T-helper 2 cell treated with Interferon-gamma antibody and Interleukin-4, amounts not matched to agents 5 μg/mL and 100 μg/mL, for 36 hours (primary cell): ENCODE data around the gene PTPN14.

Source experiments
- DNase-seq: peaks from one replicate; pipeline ENCODE4 v3.0.0; 2021; ENCODE audit warnings: low spot score
- H3K27ac Mint-ChIP-seq: one replicate; pipeline ENCODE4 v1.8.0; 2021; ENCODE audit warnings: mild to moderate bottlenecking, mixed read lengths
- H3K27me3 Mint-ChIP-seq: one replicate; pipeline ENCODE4 v1.8.0; 2021; ENCODE audit warnings: low read depth, mixed read lengths
- H3K36me3 Mint-ChIP-seq: one replicate; pipeline ENCODE4 v1.8.0; 2021; ENCODE audit warnings: low read depth, mixed read lengths
- H3K4me1 Mint-ChIP-seq: one replicate; pipeline ENCODE4 v1.8.0; 2021; ENCODE audit warnings: low read depth, mixed read lengths
- H3K4me3 Mint-ChIP-seq: one replicate; pipeline ENCODE4 v1.8.0; 2022; ENCODE audit warnings: mild to moderate bottlenecking, moderate library complexity, mixed read lengths
- H3K9me3 Mint-ChIP-seq: one replicate; pipeline ENCODE4 v1.8.0; 2021; ENCODE audit warnings: mixed read lengths

Gene PTPN14

GRCh38 chr1:214391873-214392645 is 159.3 kb downstream of the PTPN14 start:
- Mint-ChIP-seq H3K9me3 (peaks cover 9% of the 10 kb centered on the region), H3K4me1 (peaks cover 31% of the 10 kb centered on the region), H3K4me3 (no peak overlapping the region), H3K27ac (no peak overlapping the region), H3K27me3 (no peaks in the 10 kb centered on the region), H3K36me3 (peaks cover 45% of the 10 kb centered on the region)
- no peak for DNase-seq

- H3K36me3 Mint-ChIP-seq: peaks cover 30% of the 10 kb centered on the region
- peaks cover 28% of the 10 kb centered on the region for H3K4me1 Mint-ChIP-seq
- H3K9me3 Mint-ChIP-seq: no peaks in the 10 kb centered on the region
- no peak for DNase-seq
- no peak overlapping the region for H3K4me3 Mint-ChIP-seq
- H3K27ac Mint-ChIP-seq: no peak overlapping the region
- no peaks in the 10 kb centered on the region for H3K27me3 Mint-ChIP-seq
These were observed 161.7 kb downstream of the PTPN14 start for GRCh38 chr1:214389734-214390133.

GRCh38 chr1:214386747-214387146 is 164.7 kb downstream of the PTPN14 start:
- Mint-ChIP-seq H3K9me3 (no peaks in the 10 kb centered on the region), H3K4me1 (peaks cover 37% of the 10 kb centered on the region), H3K27me3 (no peaks in the 10 kb centered on the region), H3K4me3 (peak overlapping the region; percentile 81), H3K36me3 (peaks cover 26% of the 10 kb centered on the region), H3K27ac (peak overlapping the region; percentile 96)
- DNase-seq: peak; percentile 63

- Mint-ChIP-seq H3K27me3 (no peaks in the 10 kb centered on the region), H3K9me3 (no peaks in the 10 kb centered on the region), H3K36me3 (peaks cover 29% of the 10 kb centered on the region), H3K27ac (peak overlapping the region; percentile 96), H3K4me3 (peak overlapping the region; percentile 81), H3K4me1 (peaks cover 40% of the 10 kb centered on the region)
- DNase-seq: no peak
These were observed 165.1 kb downstream of the PTPN14 start for GRCh38 chr1:214386333-214386732.

GRCh38 chr1:214385428-214385827 is 166.0 kb downstream of the PTPN14 start:
- peak overlapping the region; percentile 67 for H3K27ac Mint-ChIP-seq
- H3K36me3 Mint-ChIP-seq: peaks cover 34% of the 10 kb centered on the region
- H3K9me3 Mint-ChIP-seq: no peaks in the 10 kb centered on the region
- H3K27me3 Mint-ChIP-seq: no peaks in the 10 kb centered on the region
- DNase-seq: no peak
- H3K4me3 Mint-ChIP-seq: peak overlapping the region; percentile 31
- H3K4me1 Mint-ChIP-seq: peaks cover 45% of the 10 kb centered on the region

GRCh38 chr1:214384373-214385079 is 166.9 kb downstream of the PTPN14 start:
- no peaks in the 10 kb centered on the region for H3K27me3 Mint-ChIP-seq
- no peaks in the 10 kb centered on the region for H3K9me3 Mint-ChIP-seq
- H3K4me1 Mint-ChIP-seq: peaks cover 48% of the 10 kb centered on the region
- no peak for DNase-seq
- H3K4me3 Mint-ChIP-seq: no peak overlapping the region
- H3K36me3 Mint-ChIP-seq: peaks cover 37% of the 10 kb centered on the region
- H3K27ac Mint-ChIP-seq: peak overlapping the region; percentile 39

GRCh38 chr1:214383381-214384372 is 167.7 kb downstream of the PTPN14 start:
- no peaks in the 10 kb centered on the region for H3K27me3 Mint-ChIP-seq
- H3K27ac Mint-ChIP-seq: no peak overlapping the region
- H3K9me3 Mint-ChIP-seq: no peaks in the 10 kb centered on the region
- no peak for DNase-seq
- no peak overlapping the region for H3K4me3 Mint-ChIP-seq
- peaks cover 48% of the 10 kb centered on the region for H3K4me1 Mint-ChIP-seq
- peaks cover 39% of the 10 kb centered on the region for H3K36me3 Mint-ChIP-seq

- Mint-ChIP-seq H3K4me1 (peaks cover 47% of the 10 kb centered on the region), H3K36me3 (peaks cover 41% of the 10 kb centered on the region)
These were observed 170.3 kb downstream of the PTPN14 start for GRCh38 chr1:214380986-214381695.

GRCh38 chr1:214380396-214380795 is 171.0 kb downstream of the PTPN14 start:
- no peak overlapping the region for H3K4me3 Mint-ChIP-seq
- no peak for DNase-seq
- no peak overlapping the region for H3K27ac Mint-ChIP-seq
- no peaks in the 10 kb centered on the region for H3K9me3 Mint-ChIP-seq
- H3K36me3 Mint-ChIP-seq: peaks cover 39% of the 10 kb centered on the region
- peaks cover 43% of the 10 kb centered on the region for H3K4me1 Mint-ChIP-seq
- no peaks in the 10 kb centered on the region for H3K27me3 Mint-ChIP-seq

More at GRCh38 chr1:214380986-214381695, 170.3 kb downstream of the PTPN14 start:
- Mint-ChIP-seq H3K4me3 (no peak overlapping the region), H3K9me3 (no peaks in the 10 kb centered on the region), H3K27ac (no peak overlapping the region), H3K27me3 (no peaks in the 10 kb centered on the region)
- no peak for DNase-seq

- H3K4me3 Mint-ChIP-seq: no peak overlapping the region
- H3K9me3 Mint-ChIP-seq: no peaks in the 10 kb centered on the region
- H3K27me3 Mint-ChIP-seq: no peaks in the 10 kb centered on the region
- no peak for DNase-seq
- H3K4me1 Mint-ChIP-seq: peaks cover 35% of the 10 kb centered on the region
- H3K27ac Mint-ChIP-seq: no peak overlapping the region
- peaks cover 34% of the 10 kb centered on the region for H3K36me3 Mint-ChIP-seq
These were observed 172.0 kb downstream of the PTPN14 start for GRCh38 chr1:214379236-214379970.

GRCh38 chr1:214378492-214378891 is 172.9 kb downstream of the PTPN14 start:
- Mint-ChIP-seq H3K4me3 (no peak overlapping the region), H3K36me3 (peaks cover 31% of the 10 kb centered on the region), H3K9me3 (no peaks in the 10 kb centered on the region), H3K27me3 (no peaks in the 10 kb centered on the region), H3K27ac (no peak overlapping the region), H3K4me1 (peaks cover 33% of the 10 kb centered on the region)
- DNase-seq: no peak

- Mint-ChIP-seq H3K4me1 (peaks cover 33% of the 10 kb centered on the region), H3K4me3 (no peak overlapping the region), H3K36me3 (peaks cover 28% of the 10 kb centered on the region), H3K9me3 (no peaks in the 10 kb centered on the region), H3K27me3 (no peaks in the 10 kb centered on the region), H3K27ac (no peak overlapping the region)
- DNase-seq: no peak
These were observed 173.5 kb downstream of the PTPN14 start for GRCh38 chr1:214377886-214378285.

GRCh38 chr1:214377485-214377884 is 173.9 kb downstream of the PTPN14 start:
- Mint-ChIP-seq H3K4me3 (no peak overlapping the region), H3K27ac (no peak overlapping the region), H3K27me3 (no peaks in the 10 kb centered on the region), H3K4me1 (peaks cover 32% of the 10 kb centered on the region), H3K36me3 (peaks cover 25% of the 10 kb centered on the region), H3K9me3 (no peaks in the 10 kb centered on the region)
- no peak for DNase-seq
